ENCODE measurements around the gene GCC1. TPM values are rescaled to one million over a fixed set of nuclear protein-coding genes. Genes with fewer than 3 reads are reported as not detected.

Gene GCC1
- total RNA-seq, 1 donor from 2014 or later = 10.8 TPM

GRCh38 chr7:127589896-127590295 is 4.5 kb upstream of the GCC1 start:
- DNase-seq (ENCODE audit: extremely low spot score in 2 of 2) = no peak
- Histone ChIP-seq H3K27me3 (no peaks in the 10 kb centered on the region), H3K4me1 (peaks cover 30% of the 10 kb centered on the region), H3K9me3 (no peaks in the 10 kb centered on the region), H3K4me3 (no peak overlapping the region), H3K36me3 (peaks cover 0 to 22% of the 10 kb centered on the region in 2 donors), H3K27ac (no peak overlapping the region)
- TF ChIP-seq POLR2AphosphoS5 (IDR thresholded peaks at IDR 0.05; ENCODE audit: insufficient read depth in 1 of 2, low read depth in 1 of 2) = no peak
- TF ChIP-seq CTCF (IDR thresholded peaks at IDR 0.05) = no peak
- TF ChIP-seq POLR2A (IDR thresholded peaks at IDR 0.05) = no peak
- intact Hi-C loops (cut with DNase I) = loop anchor here (5.0 kb wide), 1 partner anchor 62 kb away; the partner anchor contains the start of gene SND1

GRCh38 chr7:127588697-127589482 is 3.5 kb upstream of the GCC1 start:
- intact Hi-C loops (cut with DNase I) = loop anchor here (5.0 kb wide), 1 partner anchor 63 kb away; the partner anchor contains the start of gene SND1
- TF ChIP-seq POLR2A (IDR thresholded peaks at IDR 0.05) = no peak
- peak in 1 of 2 donors; percentile 46 for TF ChIP-seq POLR2AphosphoS5 (IDR thresholded peaks at IDR 0.05; ENCODE audit: insufficient read depth in 1 of 2, low read depth in 1 of 2)
- peak in 1 of 3 experiments; percentile 6 for TF ChIP-seq CTCF (IDR thresholded peaks at IDR 0.05)
- peaks cover 0 to 22% of the 10 kb centered on the region in 2 donors for H3K36me3 ChIP-seq
- no peak for DNase-seq (ENCODE audit: extremely low spot score in 2 of 2)
- H3K9me3 ChIP-seq = no peaks in the 10 kb centered on the region
- H3K4me1 ChIP-seq = peaks cover 40% of the 10 kb centered on the region
- no peaks in the 10 kb centered on the region for H3K27me3 ChIP-seq
- peak overlapping the region; percentile 93 for H3K27ac ChIP-seq
- peak overlapping the region; percentile 99 for H3K4me3 ChIP-seq

GRCh38 chr7:127588019-127588696 is 2.8 kb upstream of the GCC1 start, which contains the start of gene ARF5:
TSS of gene ARF5 (plus strand) at chr7:127588411. CDS start at chr7:127588499, 88 bp downstream.
- DNase-seq (ENCODE audit: extremely low spot score in 2 of 2) = no peak
- H3K27me3 ChIP-seq = no peaks in the 10 kb centered on the region
- peaks cover 47% of the 10 kb centered on the region for H3K4me1 ChIP-seq
- H3K9me3 ChIP-seq = no peaks in the 10 kb centered on the region
- peaks cover 0 to 22% of the 10 kb centered on the region in 2 donors for H3K36me3 ChIP-seq
- peak within 1 kb of the TSS; percentile 99 for H3K4me3 ChIP-seq
- H3K27ac ChIP-seq = peak within 1 kb of the TSS; percentile 93
- TF ChIP-seq CTCF (IDR thresholded peaks at IDR 0.05) (no peak), POLR2A (IDR thresholded peaks at IDR 0.05) (peak in 1 of 2 donors; percentile 30), POLR2AphosphoS5 (IDR thresholded peaks at IDR 0.05; ENCODE audit: insufficient read depth in 1 of 2, low read depth in 1 of 2) (peak in 1 of 2 donors; percentile 90)
- intact Hi-C loops (cut with DNase I) = loop anchor here (5.0 kb wide), 1 partner anchor 64 kb away; the partner anchor contains the start of gene SND1

- intact Hi-C loops (cut with DNase I) = loop anchor here (5.0 kb wide), 1 partner anchor 65 kb away; the partner anchor contains the start of gene SND1
- Histone ChIP-seq H3K27ac (peak overlapping the region; percentile 93), H3K36me3 (peaks cover 0 to 26% of the 10 kb centered on the region in 2 donors), H3K9me3 (no peaks in the 10 kb centered on the region), H3K4me3 (peak overlapping the region; percentile 99), H3K27me3 (no peaks in the 10 kb centered on the region), H3K4me1 (peaks cover 50% of the 10 kb centered on the region)
- no peak for DNase-seq (ENCODE audit: extremely low spot score in 2 of 2)
- no peak for TF ChIP-seq CTCF (IDR thresholded peaks at IDR 0.05)
- no peak for TF ChIP-seq POLR2A (IDR thresholded peaks at IDR 0.05)
- TF ChIP-seq POLR2AphosphoS5 (IDR thresholded peaks at IDR 0.05; ENCODE audit: insufficient read depth in 1 of 2, low read depth in 1 of 2) = no peak
Observed at GRCh38 chr7:127587663-127588018, 2.2 kb upstream of the GCC1 start.

Data from vagina (tissue), 2 donors.